GM12878 (cell line): ENCODE results near the gene RPL19. TPM values are rescaled to one million over a fixed set of nuclear protein-coding genes. Genes with fewer than 3 reads are reported as not detected.
A peak's percentile ranks its signal among the peaks of the same experiment; 100 is the strongest.

Experiments used
- ATAC-seq: fragments of 200-7000 bp; cut with Tn5 transposase; 3 replicates; pipeline ENCODE4 v1.9.1; 2020; ENCODE audit warnings: mild to moderate bottlenecking, moderate library complexity
- BruUV-seq: library from RNA; stranded (reverse); fragments of 400-500 nt; replicated peaks from 2 replicates; lab custom pipeline; 2021; lab: Mats Ljungman, UMichigan
- CTCF ChIA-PET: fragments of 300-600 bp; sonication (Branson Sonifier 250); formaldehyde crosslinking; extraction: SDS; loops from one replicate; lab custom pipeline; 2021; ENCODE audit warnings: inconsistent platforms; lab: Yijun Ruan, JAX
- POLR2A ChIA-PET: fragments of 350-600 bp; formaldehyde crosslinking; extraction: SDS; loops from one replicate; lab custom pipeline; 2021; ENCODE audit warnings: inconsistent platforms; lab: Charles Lee
- RAD21 ChIA-PET: fragments of 300-600 bp; sonication (Branson Sonifier 250); formaldehyde crosslinking; loops from one replicate; lab custom pipeline; 2023; ENCODE audit warnings: antibody characterized with exemption; ENCODE audit not compliant: unreplicated experiment; lab: Charles Lee
- SMC1A ChIA-PET: fragments of 300-600 bp; sonication (Branson Sonifier 250); formaldehyde crosslinking; loops from one replicate; lab custom pipeline; 2023; ENCODE audit not compliant: unreplicated experiment, uncharacterized antibody; lab: Charles Lee
- DNase-seq: peaks from one replicate; pipeline ENCODE4 v3.0.0-alpha.2; 2011; ENCODE audit warnings: low read depth, low spot score
- FAIRE-seq: peaks from 3 replicates; lab custom pipeline; 2011; peaks lifted over from hg19 to GRCh38; lab: Jason Lieb, UNC
- H2AFZ ChIP-seq: 2 replicates; pipeline ENCODE4 v1.6.0; 2011; ENCODE audit warnings: low read depth, low read length, control low read depth; ENCODE audit not compliant: control insufficient read depth
- H3K27ac ChIP-seq: 2 replicates; pipeline ENCODE4 v1.5.1; 2011; ENCODE audit warnings: control low read depth; ENCODE audit not compliant: control insufficient read depth, insufficient read depth
- H3K27me3 ChIP-seq, 2 experiments: replicated peaks in 1 of 2; 2 replicates each; pipeline versions ENCODE4 v1.6.0 to v1.6.1; 2011; ENCODE audit warnings: low read length in 1 of 2; ENCODE audit not compliant: control insufficient read depth in 2 of 2, insufficient read depth in 2 of 2
- H3K36me3 ChIP-seq, 2 experiments: 2 replicates each; pipeline ENCODE4 v1.5.1; 2011; ENCODE audit warnings: low read length in 1 of 2; ENCODE audit not compliant: control insufficient read depth in 2 of 2, insufficient read depth in 2 of 2
- H3K4me1 ChIP-seq: 2 replicates; pipeline ENCODE4 v1.6.1; 2011; ENCODE audit warnings: mild to moderate bottlenecking, low read length, moderate library complexity, mixed read lengths; ENCODE audit not compliant: control insufficient read depth, insufficient read depth
- H3K4me2 ChIP-seq: 2 replicates; pipeline ENCODE4 v1.6.0; 2011; ENCODE audit warnings: control low read depth; ENCODE audit not compliant: control insufficient read depth, insufficient read depth
- H3K4me3 ChIP-seq: fragments of 200-600 bp; sonication (generic); 2 replicates; pipeline ENCODE4 v1.5.1; 2016
- H3K79me2 ChIP-seq: 2 replicates; pipeline ENCODE4 v1.6.0; 2011; ENCODE audit warnings: low read length; ENCODE audit not compliant: control insufficient read depth, insufficient read depth
- H3K9ac ChIP-seq: 2 replicates; pipeline ENCODE4 v1.8.0; 2011; ENCODE audit warnings: low read length, control low read depth, mixed read lengths; ENCODE audit not compliant: control insufficient read depth, insufficient read depth
- H3K9me3 ChIP-seq: replicated peaks from 3 replicates; pipeline ENCODE4 v1.5.1; 2011; ENCODE audit warnings: mild to moderate bottlenecking, low read length; ENCODE audit not compliant: control insufficient read depth, insufficient read depth
- H4K20me1 ChIP-seq: 2 replicates; pipeline ENCODE4 v1.6.0; 2011; ENCODE audit not compliant: control insufficient read depth, insufficient read depth
- BHLHE40 ChIP-seq, 2 experiments: fragments of 450-650 bp in 1 of 2; IDR thresholded peaks; 2 replicates each; pipeline ENCODE4 v1.6.1; 2011 to 2017; ENCODE audit warnings: low read depth in 2 of 2, borderline replicate concordance in 1 of 2, improper control_type of control experiment in 1 of 2, low read length in 1 of 2, mild to moderate bottlenecking in 1 of 2
- EED ChIP-seq: sonication (generic); IDR thresholded peaks from 2 replicates; pipeline ENCODE4 v1.6.1; 2016; ENCODE audit warnings: antibody characterized with exemption, low read depth
- MTA3 ChIP-seq: IDR thresholded peaks from 2 replicates; pipeline ENCODE4 v1.6.1; 2012; ENCODE audit warnings: low read length, inconsistent platforms, borderline replicate concordance
- MYB ChIP-seq: fragments of 150-350 bp; IDR thresholded peaks from 2 replicates; pipeline ENCODE4 v1.6.1; 2014; ENCODE audit warnings: mild to moderate bottlenecking, low read depth, low read length, borderline replicate concordance
- POU2F2 ChIP-seq: IDR thresholded peaks from 3 replicates; pipeline ENCODE4 v1.6.1; 2011; ENCODE audit warnings: low read depth, mild to moderate bottlenecking, low read length, borderline replicate concordance
- STAT3 ChIP-seq: IDR thresholded peaks from 2 replicates; pipeline ENCODE4 v1.6.1; 2011; ENCODE audit warnings: low read depth, low read length, improper control_type of control experiment
- WRNIP1 ChIP-seq: IDR thresholded peaks from 2 replicates; pipeline ENCODE4 v1.6.1; 2011; ENCODE audit warnings: low read depth, low read length, improper control_type of control experiment, borderline replicate concordance
- YY1 ChIP-seq: IDR thresholded peaks from 2 replicates; pipeline ENCODE4 v1.6.1; 2011; ENCODE audit warnings: low read depth, mild to moderate bottlenecking, low read length
- ZNF207 ChIP-seq: fragments of 450-650 bp; IDR thresholded peaks from 2 replicates; pipeline ENCODE4 v1.6.1; 2014; ENCODE audit warnings: antibody characterized with exemption, mild to moderate bottlenecking, borderline replicate concordance
- ZNF24 ChIP-seq: fragments of 450-650 bp; IDR thresholded peaks from 2 replicates; pipeline ENCODE4 v1.6.1; 2017; ENCODE audit warnings: antibody characterized with exemption, mild to moderate bottlenecking
- WGBS: methylation state at CpG from one replicate; pipeline ENCODE4 v1.1.6; 2016; ENCODE audit warnings: low lambda C conversion rate; ENCODE audit not compliant: insufficient replicate concordance, insufficient coverage; ENCODE audit errors: missing lambda C conversion rate; 5-methylcytosine and 5-hydroxymethylcytosine counted together
- in situ Hi-C: fragments of 300-500 bp; cut with MboI; formaldehyde crosslinking; loops from 9 replicates; pipeline ENCODE4 v1.14.3; 2018; ENCODE audit warnings: mixed read lengths
- intact Hi-C: fragments of 100-400 bp; cut with micrococcal nuclease; formaldehyde crosslinking; loops from one replicate; pipeline ENCODE4 v1.14.2; 2022; ENCODE audit not compliant: unreplicated experiment
- polyA plus RNA-seq, 11 experiments: library from polyadenylated mRNA; depleted of rRNA in 4 of 11; unstranded in 6 of 11; stranded (reverse) in 5 of 11; fragments of >200 nt; fragmentation: Nextera tagmentation in 4 of 11; fragmentation: Illumina TruSeq in 1 of 11; extraction: Ambion mirVana in 4 of 11; extraction: Trizol in 1 of 11; gene quantifications; 1 replicate in 1 of 11; 2 replicates in 10 of 11; pipeline versions ENCODE4 v1.2.1 to v1.2.3, GENCODE V29; 2011 to 2016; ENCODE audit warnings: inconsistent platforms in 2 of 11, missing spikeins in 2 of 11, low read depth in 1 of 11
- total RNA-seq, 4 experiments: library from RNA; depleted of rRNA in 3 of 4; stranded (reverse); fragments of >200 nt in 3 of 4; fragmentation: Illumina TruSeq in 1 of 4; extraction: Trizol in 1 of 4; gene quantifications; 2 replicates each; pipeline versions ENCODE4 v1.2.1 to v1.2.3, GENCODE V29; 2013 to 2021
- TF ChIP-seq, protein P1 (sequence below): IDR thresholded peaks from 2 replicates; pipeline ENCODE4 v1.6.1; 2012; ENCODE audit warnings: improper control_type of control experiment, low read depth, low read length; ENCODE audit not compliant: insufficient replicate concordance
- TF ChIP-seq, protein P2 (sequence below), 3 experiments: IDR thresholded peaks in 2 of 3; conservative IDR thresholded peaks in 1 of 3; 2 replicates each; pipeline ENCODE4 v1.5.1; 2011; ENCODE audit warnings: low read depth in 3 of 3, low read length in 3 of 3, mild to moderate bottlenecking in 3 of 3, control low read depth in 2 of 3, moderate library complexity in 2 of 3, inconsistent platforms in 1 of 3, mixed read lengths in 1 of 3; ENCODE audit not compliant: control insufficient read depth in 2 of 3, insufficient read depth in 1 of 3; ENCODE audit errors: extremely low read depth in 1 of 3

Gene RPL19
- total and polyA plus RNA-seq, 10 of the 15 experiments (the other 5 are each of a cell fraction or from before 2014, with no cell fraction given) = 1,862 to 5,536 (median 3,836) TPM

DNA sequence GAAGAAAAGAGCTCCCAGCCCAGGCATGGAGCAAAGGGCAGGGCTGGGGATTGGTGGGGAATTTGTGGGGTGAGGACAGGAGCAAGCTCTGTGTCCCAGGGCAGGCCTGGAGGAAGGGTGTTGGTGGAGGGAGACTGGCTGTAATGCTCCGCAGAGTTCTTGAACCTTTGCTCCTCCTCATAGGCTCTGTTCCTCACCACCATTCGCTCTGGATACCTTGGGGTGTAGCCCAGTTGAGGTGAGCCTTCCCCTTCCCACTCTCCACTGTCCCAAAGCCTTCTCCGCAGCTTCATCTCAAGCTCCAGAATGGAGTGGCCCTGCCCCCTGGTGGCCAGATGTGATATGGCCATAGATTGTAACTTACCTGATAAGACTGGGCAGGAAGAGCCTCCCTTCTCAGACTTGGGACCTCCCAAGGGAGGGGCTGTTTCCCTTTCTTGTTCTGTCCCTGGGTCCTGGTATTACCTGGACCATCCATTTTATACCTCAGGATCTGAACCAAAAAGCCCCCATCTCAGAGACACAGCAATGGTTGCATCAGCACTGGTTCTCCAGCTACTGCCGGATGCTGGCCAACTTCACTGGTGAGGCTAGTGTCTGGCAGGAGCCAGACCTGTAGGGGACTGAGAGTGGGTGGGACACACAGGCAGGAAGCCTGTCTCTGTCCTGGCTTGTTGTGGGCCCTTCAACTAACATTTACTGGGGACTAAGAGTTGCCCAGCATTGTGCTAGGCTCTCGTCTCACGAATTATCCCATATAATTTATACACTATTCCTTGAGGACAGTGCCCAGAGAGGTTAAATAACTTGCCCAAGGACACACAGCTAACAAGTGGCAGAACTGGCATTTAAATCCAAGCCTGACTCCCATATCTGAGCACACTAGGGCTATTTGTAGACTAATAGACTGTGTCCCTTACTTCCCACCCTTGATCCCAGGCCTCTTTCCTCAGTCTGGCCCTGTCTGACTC is 44.8 kb downstream of the RPL19 start:
- Histone ChIP-seq H3K4me1 (peaks cover 9% of the 10 kb centered on the region), H4K20me1 (no peaks in the 10 kb centered on the region), H3K9me3 (no peaks in the 10 kb centered on the region), H3K9ac (no peak overlapping the region), H3K36me3 (no peaks in the 10 kb centered on the region), H3K27me3 (no peaks in the 10 kb centered on the region; a peak in 2 of 4 replicates), H3K4me2 (no peak overlapping the region), H2AFZ (peak overlapping the region; percentile 37; the same call in 1 of the 2 replicates), H3K4me3 (no peak overlapping the region), H3K79me2 (no peaks in the 10 kb centered on the region), H3K27ac (no peak overlapping the region)
- no TSS peak for BruUV-seq
- DNase-seq (peak; percentile 40), FAIRE-seq (peak; percentile 84), ATAC-seq (peak; percentile 96)
- ChIA-PET RAD21 (interaction anchor here (0.6 to 4.0 kb wide), 22 partner anchors 10 to 889 kb away, joined by 3 to 90 read pairs (median 4); partner anchors contain the start of genes ARL5C and RPL19), CTCF (interaction anchor here (0.6 to 21.3 kb wide), 49 partner anchors 8 to 456 kb away, joined by 3 to 658 read pairs (median 5); partner anchors contain the start of genes CDK12, LASP1NB, PLXDC1 and RPL19), SMC1A (interaction anchor here (0.6 to 3.5 kb wide), 25 partner anchors 9 to 303 kb away, joined by 3 to 76 read pairs (median 4); partner anchors contain the start of gene RPL19), POLR2A (interaction anchor here (0.7 to 2.7 kb wide), 4 partner anchors 39 to 59 kb away, joined by 3 to 10 read pairs (median 6); partner anchors contain the start of gene RPL19)
- in situ Hi-C loops = loop anchor here (5.0 kb wide), 1 partner anchor 38 kb away; no protein-coding TSS in a partner anchor
- WGBS = 46% methylated on average over 6 of the region's 6 CpGs
- intact Hi-C loops = loop anchor here (1.0 to 5.0 kb wide), 3 partner anchors 38 to 262 kb away; partner anchors contain the start of gene PLXDC1
- TF ChIP-seq ZNF24 (no peak), MYB (no peak), BHLHE40 (IDR thresholded peaks at IDR 0.05; ENCODE audit: borderline replicate concordance in 1 of 2, low read depth in 2 of 2, low read length in 1 of 2) (no peak), POU2F2 (0 out of 3 replicates have a peak, but pooled peaks have one; percentile 22), EED (0 out of 2 replicates have a peak, but pooled peaks have one; percentile 3), ZNF207 (0 out of 2 replicates have a peak, but pooled peaks have one; percentile 45), STAT3 (no peak), YY1 (peak; percentile 50; the same call in 1 of the 2 replicates), WRNIP1 (no peak), MTA3 (no peak)
- TF ChIP-seq, protein P1, sequence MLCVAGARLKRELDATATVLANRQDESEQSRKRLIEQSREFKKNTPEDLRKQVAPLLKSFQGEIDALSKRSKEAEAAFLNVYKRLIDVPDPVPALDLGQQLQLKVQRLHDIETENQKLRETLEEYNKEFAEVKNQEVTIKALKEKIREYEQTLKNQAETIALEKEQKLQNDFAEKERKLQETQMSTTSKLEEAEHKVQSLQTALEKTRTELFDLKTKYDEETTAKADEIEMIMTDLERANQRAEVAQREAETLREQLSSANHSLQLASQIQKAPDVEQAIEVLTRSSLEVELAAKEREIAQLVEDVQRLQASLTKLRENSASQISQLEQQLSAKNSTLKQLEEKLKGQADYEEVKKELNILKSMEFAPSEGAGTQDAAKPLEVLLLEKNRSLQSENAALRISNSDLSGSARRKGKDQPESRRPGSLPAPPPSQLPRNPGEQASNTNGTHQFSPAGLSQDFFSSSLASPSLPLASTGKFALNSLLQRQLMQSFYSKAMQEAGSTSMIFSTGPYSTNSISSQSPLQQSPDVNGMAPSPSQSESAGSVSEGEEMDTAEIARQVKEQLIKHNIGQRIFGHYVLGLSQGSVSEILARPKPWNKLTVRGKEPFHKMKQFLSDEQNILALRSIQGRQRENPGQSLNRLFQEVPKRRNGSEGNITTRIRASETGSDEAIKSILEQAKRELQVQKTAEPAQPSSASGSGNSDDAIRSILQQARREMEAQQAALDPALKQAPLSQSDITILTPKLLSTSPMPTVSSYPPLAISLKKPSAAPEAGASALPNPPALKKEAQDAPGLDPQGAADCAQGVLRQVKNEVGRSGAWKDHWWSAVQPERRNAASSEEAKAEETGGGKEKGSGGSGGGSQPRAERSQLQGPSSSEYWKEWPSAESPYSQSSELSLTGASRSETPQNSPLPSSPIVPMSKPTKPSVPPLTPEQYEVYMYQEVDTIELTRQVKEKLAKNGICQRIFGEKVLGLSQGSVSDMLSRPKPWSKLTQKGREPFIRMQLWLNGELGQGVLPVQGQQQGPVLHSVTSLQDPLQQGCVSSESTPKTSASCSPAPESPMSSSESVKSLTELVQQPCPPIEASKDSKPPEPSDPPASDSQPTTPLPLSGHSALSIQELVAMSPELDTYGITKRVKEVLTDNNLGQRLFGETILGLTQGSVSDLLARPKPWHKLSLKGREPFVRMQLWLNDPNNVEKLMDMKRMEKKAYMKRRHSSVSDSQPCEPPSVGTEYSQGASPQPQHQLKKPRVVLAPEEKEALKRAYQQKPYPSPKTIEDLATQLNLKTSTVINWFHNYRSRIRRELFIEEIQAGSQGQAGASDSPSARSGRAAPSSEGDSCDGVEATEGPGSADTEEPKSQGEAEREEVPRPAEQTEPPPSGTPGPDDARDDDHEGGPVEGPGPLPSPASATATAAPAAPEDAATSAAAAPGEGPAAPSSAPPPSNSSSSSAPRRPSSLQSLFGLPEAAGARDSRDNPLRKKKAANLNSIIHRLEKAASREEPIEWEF = no peak
- TF ChIP-seq, protein P2, sequence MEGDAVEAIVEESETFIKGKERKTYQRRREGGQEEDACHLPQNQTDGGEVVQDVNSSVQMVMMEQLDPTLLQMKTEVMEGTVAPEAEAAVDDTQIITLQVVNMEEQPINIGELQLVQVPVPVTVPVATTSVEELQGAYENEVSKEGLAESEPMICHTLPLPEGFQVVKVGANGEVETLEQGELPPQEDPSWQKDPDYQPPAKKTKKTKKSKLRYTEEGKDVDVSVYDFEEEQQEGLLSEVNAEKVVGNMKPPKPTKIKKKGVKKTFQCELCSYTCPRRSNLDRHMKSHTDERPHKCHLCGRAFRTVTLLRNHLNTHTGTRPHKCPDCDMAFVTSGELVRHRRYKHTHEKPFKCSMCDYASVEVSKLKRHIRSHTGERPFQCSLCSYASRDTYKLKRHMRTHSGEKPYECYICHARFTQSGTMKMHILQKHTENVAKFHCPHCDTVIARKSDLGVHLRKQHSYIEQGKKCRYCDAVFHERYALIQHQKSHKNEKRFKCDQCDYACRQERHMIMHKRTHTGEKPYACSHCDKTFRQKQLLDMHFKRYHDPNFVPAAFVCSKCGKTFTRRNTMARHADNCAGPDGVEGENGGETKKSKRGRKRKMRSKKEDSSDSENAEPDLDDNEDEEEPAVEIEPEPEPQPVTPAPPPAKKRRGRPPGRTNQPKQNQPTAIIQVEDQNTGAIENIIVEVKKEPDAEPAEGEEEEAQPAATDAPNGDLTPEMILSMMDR (IDR thresholded peaks at IDR 0.05 in 2 of 3, conservative IDR thresholded peaks at IDR 0.05 in 1 of 3; ENCODE audit: control insufficient read depth in 2 of 3, extremely low read depth in 1 of 3, insufficient read depth in 1 of 3, low read depth in 3 of 3, low read length in 3 of 3) = peak; percentile 90 to 97 (median 94); a peak in 5 of 6 replicates
